GM23338 (cell line): ENCODE measurements around the gene INHA. TPM values are rescaled to one million over a fixed set of nuclear protein-coding genes. Genes with fewer than 3 reads are reported as not detected.

Experiments used
- ATAC-seq: fragments of 200-7000 bp; cut with Tn5 transposase; 3 replicates; pipeline ENCODE4 v1.9.1; 2020
- DNase-seq: peaks from one replicate; pipeline ENCODE4 v3.0.0-alpha.2; 2015; ENCODE audit warnings: low spot score
- H2AFZ ChIP-seq: fragments of 200-600 bp; sonication (generic); 2 replicates; pipeline ENCODE4 v1.8.0; 2016; ENCODE audit warnings: antibody characterized with exemption, mild to moderate bottlenecking, moderate library complexity
- H3F3A ChIP-seq: fragments of 200-600 bp; sonication (generic); replicated peaks from 2 replicates; pipeline ENCODE4 v1.8.0; 2017; ENCODE audit warnings: antibody characterized with exemption, mixed run types, low read depth
- H3K27ac ChIP-seq: fragments of 200-600 bp; sonication (generic); 2 replicates; pipeline ENCODE4 v1.6.1; 2016; ENCODE audit warnings: low read depth
- H3K27me3 ChIP-seq: fragments of 200-600 bp; sonication (generic); 2 replicates; pipeline ENCODE4 v1.8.0; 2016; ENCODE audit warnings: mild to moderate bottlenecking, mixed run types, moderate library complexity; ENCODE audit not compliant: insufficient read depth
- H3K36me3 ChIP-seq: fragments of 200-600 bp; sonication (generic); 2 replicates; pipeline ENCODE4 v1.8.0; 2016; ENCODE audit warnings: mild to moderate bottlenecking; ENCODE audit not compliant: insufficient read depth
- H3K4me1 ChIP-seq: fragments of 200-600 bp; sonication (generic); 2 replicates; pipeline ENCODE4 v1.8.0; 2016; ENCODE audit warnings: mild to moderate bottlenecking, moderate library complexity; ENCODE audit not compliant: insufficient read depth
- H3K4me2 ChIP-seq: fragments of 200-600 bp; sonication (generic); 2 replicates; pipeline ENCODE4 v1.7.1; 2017; ENCODE audit warnings: mixed run types
- H3K4me3 ChIP-seq: fragments of 200-600 bp; sonication (generic); 2 replicates; pipeline ENCODE4 v1.6.1; 2016; ENCODE audit warnings: mixed run types
- H3K79me2 ChIP-seq: fragments of 200-600 bp; sonication (generic); replicated peaks from 2 replicates; pipeline ENCODE4 v1.8.0; 2017; ENCODE audit warnings: mild to moderate bottlenecking; ENCODE audit not compliant: insufficient read depth
- H3K9me2 ChIP-seq: fragments of 200-600 bp; sonication (generic); 2 replicates; pipeline ENCODE4 v1.8.0; 2017; ENCODE audit not compliant: insufficient read depth
- H4K20me1 ChIP-seq: fragments of 200-600 bp; sonication (generic); replicated peaks from 2 replicates; pipeline ENCODE4 v1.8.0; 2017; ENCODE audit warnings: mild to moderate bottlenecking; ENCODE audit not compliant: insufficient read depth
- H3K27ac Mint-ChIP-seq: 2 replicates; pipeline ENCODE4 v1.8.0; 2020; ENCODE audit warnings: inconsistent platforms, mild to moderate bottlenecking, moderate library complexity, mixed read lengths
- H3K27me3 Mint-ChIP-seq: 3 replicates; pipeline ENCODE4 v1.8.0; 2022; ENCODE audit warnings: low read depth, mild to moderate bottlenecking, moderate library complexity, mixed read lengths, inconsistent platforms; ENCODE audit not compliant: insufficient read depth, poor library complexity
- H3K36me3 Mint-ChIP-seq: 3 replicates; pipeline ENCODE4 v1.8.0; 2021; ENCODE audit warnings: low read depth, mild to moderate bottlenecking, inconsistent platforms, moderate library complexity, mixed read lengths
- H3K4me1 Mint-ChIP-seq: 3 replicates; pipeline ENCODE4 v1.8.0; 2020; ENCODE audit warnings: mild to moderate bottlenecking, inconsistent platforms, mixed read lengths
- H3K4me3 Mint-ChIP-seq: 3 replicates; pipeline ENCODE4 v1.8.0; 2021; ENCODE audit warnings: moderate library complexity, mild to moderate bottlenecking, inconsistent platforms, mixed read lengths
- H3K9me3 Mint-ChIP-seq: 3 replicates; pipeline ENCODE4 v1.8.0; 2020; ENCODE audit warnings: moderate library complexity, mild to moderate bottlenecking, inconsistent platforms, mixed read lengths
- CREB1 ChIP-seq: fragments of 250-450 bp; sonication (Bioruptor Pico); IDR thresholded peaks from 2 replicates; pipeline ENCODE4 v1.5.0; 2020; ENCODE audit warnings: low read depth, mild to moderate bottlenecking, moderate library complexity
- CTCF ChIP-seq, 2 experiments: fragments of 200-600 bp in 1 of 2; sonication (generic) in 1 of 2; conservative IDR thresholded peaks; 2 replicates each; pipeline versions ENCODE4 v1.5.1 to v1.6.1; 2016 to 2017; ENCODE audit warnings: antibody characterized with exemption in 2 of 2, low read depth in 2 of 2, mild to moderate bottlenecking in 2 of 2, moderate library complexity in 1 of 2
- ETS1 ChIP-seq: IDR thresholded peaks from 2 replicates; pipeline ENCODE4 v1.6.1; 2016; ENCODE audit warnings: antibody characterized with exemption
- EZH2 ChIP-seq: fragments of 200-600 bp; sonication (generic); IDR thresholded peaks from one replicate; pipeline ENCODE4 v1.8.0; 2017; ENCODE audit warnings: antibody characterized with exemption, mild to moderate bottlenecking, low read depth; ENCODE audit not compliant: unreplicated experiment
- EZH2phosphoT487 ChIP-seq: fragments of 200-600 bp; sonication (generic); IDR thresholded peaks from one replicate; pipeline ENCODE4 v1.8.1; 2018; ENCODE audit warnings: antibody characterized with exemption; ENCODE audit not compliant: unreplicated experiment
- JUNB ChIP-seq: IDR thresholded peaks from one replicate; pipeline ENCODE4 v1.6.1; 2016; ENCODE audit warnings: antibody characterized with exemption; ENCODE audit not compliant: unreplicated experiment
- NANOG ChIP-seq: IDR thresholded peaks from 2 replicates; pipeline ENCODE4 v1.6.1; 2016; ENCODE audit warnings: antibody characterized with exemption, borderline replicate concordance
- POLR2AphosphoS5 ChIP-seq: IDR thresholded peaks from 2 replicates; pipeline ENCODE4 v1.6.1; 2016; ENCODE audit warnings: antibody characterized with exemption, low read depth
- REST ChIP-seq: IDR thresholded peaks from one replicate; pipeline ENCODE4 v1.6.1; 2018; ENCODE audit warnings: antibody characterized with exemption; ENCODE audit not compliant: unreplicated experiment
- STAT1 ChIP-seq: IDR thresholded peaks from one replicate; pipeline ENCODE4 v1.6.1; 2016; ENCODE audit warnings: antibody characterized with exemption; ENCODE audit not compliant: unreplicated experiment
- ZNF114 ChIP-seq: fragments of 250-450 bp; sonication (Bioruptor Pico); IDR thresholded peaks from 2 replicates; pipeline ENCODE4 v1.5.0; 2020; ENCODE audit warnings: mild to moderate bottlenecking, moderate library complexity
- ZNF331 ChIP-seq: fragments of 250-450 bp; sonication (Bioruptor Pico); IDR thresholded peaks from 2 replicates; pipeline ENCODE4 v1.5.0; 2020; ENCODE audit warnings: low read depth, mild to moderate bottlenecking, moderate library complexity
- ZNF462 ChIP-seq: fragments of 250-450 bp; sonication (Bioruptor Pico); IDR thresholded peaks from 2 replicates; pipeline ENCODE4 v1.5.0; 2020; ENCODE audit warnings: mild to moderate bottlenecking, moderate library complexity
- polyA plus RNA-seq: library from polyadenylated mRNA; unstranded; fragments of >200 nt; fragmentation: Nextera tagmentation; extraction: Ambion mirVana; gene quantifications from 2 replicates; pipeline ENCODE4 v1.2.1, GENCODE V29; 2016
- total RNA-seq: library from RNA; depleted of rRNA; stranded (reverse); fragments of >200 nt; shearing (Covaris generic); gene quantifications from 2 replicates; pipeline ENCODE4 v1.2.3, GENCODE V29; 2014

INHA gene
- total and polyA plus RNA-seq, 2 experiments from 2014 or later, result 1.5 to 1.6 TPM

GRCh38 chr2:219524817-219525216 is 47.3 kb upstream of the INHA start:
- no peak overlapping the region for H3K4me3 ChIP-seq
- Mint-ChIP-seq H3K4me3 (no peak overlapping the region), H3K9me3 (no peaks in the 10 kb centered on the region), H3K4me1 (peaks cover 62% of the 10 kb centered on the region), H3K27ac (no peak overlapping the region), H3K27me3 (peaks cover 32% of the 10 kb centered on the region), H3K36me3 (no peaks in the 10 kb centered on the region; the same call in 2 of the 3 replicates)
- H2AFZ ChIP-seq, result no peak overlapping the region
- H3K27ac ChIP-seq, result no peak overlapping the region
- peaks cover 29% of the 10 kb centered on the region for H3K4me1 ChIP-seq
- no peaks in the 10 kb centered on the region for H3K9me2 ChIP-seq
- no peaks in the 10 kb centered on the region for H4K20me1 ChIP-seq
- no peaks in the 10 kb centered on the region for H3K79me2 ChIP-seq
- no peak for DNase-seq
- no peak overlapping the region; the same call in 1 of the 2 replicates for H3K4me2 ChIP-seq
- no peaks in the 10 kb centered on the region; the same call in 1 of the 2 replicates for H3K36me3 ChIP-seq
- peaks cover 22% of the 10 kb centered on the region for H3F3A ChIP-seq
- TF ChIP-seq ZNF462 (CRISPR knock-in tag), result no peak
- no peak for TF ChIP-seq STAT1
- no peak for TF ChIP-seq REST
- no peak for TF ChIP-seq CREB1 (CRISPR knock-in tag)
- no peak for TF ChIP-seq ZNF331 (CRISPR knock-in tag)
- TF ChIP-seq POLR2AphosphoS5, result no peak
- TF ChIP-seq JUNB, result no peak
- no peak for TF ChIP-seq EZH2
- no peak for TF ChIP-seq CTCF (conservative IDR thresholded peaks at IDR 0.05; ENCODE audit: low read depth in 2 of 2)
- TF ChIP-seq ZNF114, result no peak
- TF ChIP-seq ETS1, result no peak
- no peak for TF ChIP-seq NANOG
- TF ChIP-seq EZH2phosphoT487, result no peak
- ATAC-seq, result no peak
- H3K27me3 ChIP-seq, result peaks cover 37% of the 10 kb centered on the region
